ENCODE measurements around the gene CYB5R2.

- TF ChIP-seq ARNTL (CRISPR knock-in tag; IDR thresholded peaks at IDR 0.05; ENCODE audit: borderline replicate concordance, low read depth) (no peak), ZFP30 (CRISPR knock-in tag; IDR thresholded peaks at IDR 0.05) (no peak), ZNF8 (CRISPR knock-in tag; IDR thresholded peaks at IDR 0.05) (no peak), PPARA (CRISPR knock-in tag; IDR thresholded peaks at IDR 0.05; ENCODE audit: borderline replicate concordance) (no peak), ISL1 (CRISPR knock-in tag; IDR thresholded peaks at IDR 0.05) (no peak), ZFP3 (CRISPR knock-in tag; IDR thresholded peaks at IDR 0.05) (no peak), CSDC2 (CRISPR knock-in tag; IDR thresholded peaks at IDR 0.05) (no peak), BACH2 (CRISPR knock-in tag; IDR thresholded peaks at IDR 0.05; ENCODE audit: borderline replicate concordance) (no peak)
- TF ChIP-seq, protein P1, sequence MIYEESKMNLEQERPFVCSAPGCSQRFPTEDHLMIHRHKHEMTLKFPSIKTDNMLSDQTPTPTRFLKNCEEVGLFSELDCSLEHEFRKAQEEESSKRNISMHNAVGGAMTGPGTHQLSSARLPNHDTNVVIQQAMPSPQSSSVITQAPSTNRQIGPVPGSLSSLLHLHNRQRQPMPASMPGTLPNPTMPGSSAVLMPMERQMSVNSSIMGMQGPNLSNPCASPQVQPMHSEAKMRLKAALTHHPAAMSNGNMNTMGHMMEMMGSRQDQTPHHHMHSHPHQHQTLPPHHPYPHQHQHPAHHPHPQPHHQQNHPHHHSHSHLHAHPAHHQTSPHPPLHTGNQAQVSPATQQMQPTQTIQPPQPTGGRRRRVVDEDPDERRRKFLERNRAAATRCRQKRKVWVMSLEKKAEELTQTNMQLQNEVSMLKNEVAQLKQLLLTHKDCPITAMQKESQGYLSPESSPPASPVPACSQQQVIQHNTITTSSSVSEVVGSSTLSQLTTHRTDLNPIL (CRISPR knock-in tag; IDR thresholded peaks at IDR 0.05; ENCODE audit: low read depth), result no peak
- TF ChIP-seq, protein P2, sequence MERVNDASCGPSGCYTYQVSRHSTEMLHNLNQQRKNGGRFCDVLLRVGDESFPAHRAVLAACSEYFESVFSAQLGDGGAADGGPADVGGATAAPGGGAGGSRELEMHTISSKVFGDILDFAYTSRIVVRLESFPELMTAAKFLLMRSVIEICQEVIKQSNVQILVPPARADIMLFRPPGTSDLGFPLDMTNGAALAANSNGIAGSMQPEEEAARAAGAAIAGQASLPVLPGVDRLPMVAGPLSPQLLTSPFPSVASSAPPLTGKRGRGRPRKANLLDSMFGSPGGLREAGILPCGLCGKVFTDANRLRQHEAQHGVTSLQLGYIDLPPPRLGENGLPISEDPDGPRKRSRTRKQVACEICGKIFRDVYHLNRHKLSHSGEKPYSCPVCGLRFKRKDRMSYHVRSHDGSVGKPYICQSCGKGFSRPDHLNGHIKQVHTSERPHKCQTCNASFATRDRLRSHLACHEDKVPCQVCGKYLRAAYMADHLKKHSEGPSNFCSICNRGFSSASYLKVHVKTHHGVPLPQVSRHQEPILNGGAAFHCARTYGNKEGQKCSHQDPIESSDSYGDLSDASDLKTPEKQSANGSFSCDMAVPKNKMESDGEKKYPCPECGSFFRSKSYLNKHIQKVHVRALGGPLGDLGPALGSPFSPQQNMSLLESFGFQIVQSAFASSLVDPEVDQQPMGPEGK (CRISPR knock-in tag; IDR thresholded peaks at IDR 0.05; ENCODE audit: borderline replicate concordance), result no peak
These were observed 33.1 kb upstream of the CYB5R2 start, which contains the start of gene OVCH2 for GRCh38 chr11:7706377-7706776.

Data from SK-N-SH treated with all-trans-retinoic acid at 6 μM for 48 hours (cell line).